Ovary (tissue), 9 donors: ENCODE results near the gene PCNX1. TPM values are rescaled to one million over a fixed set of nuclear protein-coding genes. Genes with fewer than 3 reads are reported as not detected.

Source experiments
- DNase-seq, 5 donors: peaks; one replicate each; pipeline ENCODE4 v3.0.0-alpha.2; 2019 to 2020
- H3K27ac ChIP-seq, 2 donors: fragments of 200-600 bp; one replicate each; pipeline versions ENCODE4 v1.5.1 to v1.8.0; 2019 to 2022
- H3K27me3 ChIP-seq: fragments of 200-600 bp; one replicate; pipeline ENCODE4 v1.8.0; 2022
- H3K36me3 ChIP-seq: fragments of 200-600 bp; sonication (generic); one replicate; pipeline ENCODE4 v1.5.1; 2019
- H3K4me1 ChIP-seq: one replicate; pipeline ENCODE4 v1.8.1; 2013; ENCODE audit warnings: mild to moderate bottlenecking, moderate library complexity; ENCODE audit not compliant: insufficient read depth
- H3K4me3 ChIP-seq: fragments of 200-600 bp; sonication (generic); one replicate; pipeline ENCODE4 v1.5.1; 2017
- H3K9me3 ChIP-seq, 2 donors: fragments of 200-600 bp in 1 of 2; sonication (generic) in 1 of 2; one replicate each; pipeline versions ENCODE4 v1.5.1 to v1.8.1; 2013 to 2019; ENCODE audit warnings: mild to moderate bottlenecking in 1 of 2, moderate library complexity in 1 of 2
- EP300 ChIP-seq: sonication (generic); formaldehyde crosslinking; IDR thresholded peaks from one replicate; pipeline ENCODE4 v1.6.1; 2017; ENCODE audit warnings: antibody characterized with exemption
- POLR2A ChIP-seq: fragments of 450-650 bp; IDR thresholded peaks from one replicate; pipeline ENCODE4 v1.6.1; 2017; ENCODE audit warnings: antibody characterized with exemption, mild to moderate bottlenecking, moderate library complexity
- WGBS, 3 donors: extraction: QIAGEN DNeasy Blood & Tissue Kit in 1 of 3; methylation state at CpG; one replicate each; pipeline versions ENCODE4 v1.1.5 to v1.1.7; 2013 to 2017; 5-methylcytosine and 5-hydroxymethylcytosine counted together
- intact Hi-C, 4 donors: fragments of 100-400 bp; cut with DNase I; formaldehyde crosslinking; loops; one replicate each; pipeline versions ENCODE4 v1.11.0 to v1.15.1; 2022 to 2023
- polyA plus RNA-seq, 2 donors: library from polyadenylated mRNA; stranded (reverse); fragments of 200-250 nt in 1 of 2; fragments of 350-450 nt in 1 of 2; fragmentation: Illumina TruSeq in 1 of 2; extraction: RNeasy Lipid Tissue Mini Kit (QIAGEN cat#74804) in 1 of 2; gene quantifications; one replicate each; pipeline ENCODE4 v1.2.3, GENCODE V29; 2013 to 2014
- total RNA-seq, 7 donors: library from RNA; depleted of rRNA in 2 of 7; stranded (reverse); fragments of >200 nt in 2 of 7; fragmentation: NEBNext Ultra II Directional in 3 of 7; extraction: Animal tissue kit (Norgen Biotek cat#: 25700) in 3 of 7; gene quantifications; one replicate each; pipeline versions ENCODE4 v1.1.0 to v1.2.4, GENCODE V29; 2016 to 2023
- TF ChIP-seq, protein P1 (sequence below), 3 donors: fragments of 450-650 bp in 2 of 3; fragments of 200-600 bp in 1 of 3; IDR thresholded peaks; one replicate each; pipeline versions ENCODE4 v1.5.1 to v1.8.0; 2016 to 2022; ENCODE audit warnings: antibody characterized with exemption in 3 of 3, mild to moderate bottlenecking in 1 of 3
- donor health status: DM: no; HTN: no; CAD: no; lungs with moderate emphysema.
- donor health status: DM: no; HTN: no; CAD: no.
- donor health status: Bipolar disorder and iron deficiency.
- donor health status: DM: yes; HTN: yes; CAD: no.
- donor health status: DM: no; HTN: no; CAD: no.
- donor health status: DM: yes; HTN: yes; CAD: no.

Gene PCNX1
- total and polyA plus RNA-seq, 9 donors = 13.3 to 101 (median 69.5) TPM

DNA sequence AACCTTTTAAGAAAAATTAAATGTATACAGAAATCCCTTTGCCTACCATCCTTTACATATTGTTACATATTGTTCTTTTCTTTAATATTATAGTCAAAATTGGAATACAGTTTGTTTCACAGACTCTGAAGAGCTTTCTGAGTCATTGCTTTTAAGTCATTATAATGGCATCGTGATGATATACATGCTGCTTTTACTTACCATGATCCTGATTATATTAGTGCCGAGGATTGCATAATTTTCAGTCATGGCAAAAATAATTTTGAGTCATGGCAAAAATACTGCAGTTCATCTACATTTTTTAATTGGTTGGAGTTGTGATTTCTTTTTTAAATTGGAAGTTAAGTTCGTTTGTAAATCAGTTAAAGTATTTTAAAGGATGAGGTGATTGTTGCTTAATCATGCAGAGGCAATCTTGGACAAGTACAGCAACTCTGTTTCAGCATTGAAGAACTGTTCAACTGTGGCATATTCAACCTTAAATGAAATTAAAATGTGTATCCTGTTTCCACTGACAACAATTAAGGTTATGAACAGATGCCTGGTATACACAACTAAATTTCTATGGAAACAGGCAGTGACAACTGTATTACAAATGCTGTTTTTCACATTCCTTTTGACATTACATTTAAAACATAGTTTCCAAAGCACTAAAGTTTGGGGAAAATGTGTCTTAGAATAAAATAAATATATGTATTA is 142.3 kb downstream of the PCNX1 start:
- Histone ChIP-seq H3K4me3 (no peak overlapping the region), H3K4me1 (no peaks in the 10 kb centered on the region), H3K27me3 (no peaks in the 10 kb centered on the region), H3K9me3 (no peaks in the 10 kb centered on the region), H3K36me3 (no peaks in the 10 kb centered on the region), H3K27ac (no peak overlapping the region)
- intact Hi-C loops = no loop called here
- no peak for DNase-seq
- no peak for TF ChIP-seq POLR2A
- TF ChIP-seq, protein P1, sequence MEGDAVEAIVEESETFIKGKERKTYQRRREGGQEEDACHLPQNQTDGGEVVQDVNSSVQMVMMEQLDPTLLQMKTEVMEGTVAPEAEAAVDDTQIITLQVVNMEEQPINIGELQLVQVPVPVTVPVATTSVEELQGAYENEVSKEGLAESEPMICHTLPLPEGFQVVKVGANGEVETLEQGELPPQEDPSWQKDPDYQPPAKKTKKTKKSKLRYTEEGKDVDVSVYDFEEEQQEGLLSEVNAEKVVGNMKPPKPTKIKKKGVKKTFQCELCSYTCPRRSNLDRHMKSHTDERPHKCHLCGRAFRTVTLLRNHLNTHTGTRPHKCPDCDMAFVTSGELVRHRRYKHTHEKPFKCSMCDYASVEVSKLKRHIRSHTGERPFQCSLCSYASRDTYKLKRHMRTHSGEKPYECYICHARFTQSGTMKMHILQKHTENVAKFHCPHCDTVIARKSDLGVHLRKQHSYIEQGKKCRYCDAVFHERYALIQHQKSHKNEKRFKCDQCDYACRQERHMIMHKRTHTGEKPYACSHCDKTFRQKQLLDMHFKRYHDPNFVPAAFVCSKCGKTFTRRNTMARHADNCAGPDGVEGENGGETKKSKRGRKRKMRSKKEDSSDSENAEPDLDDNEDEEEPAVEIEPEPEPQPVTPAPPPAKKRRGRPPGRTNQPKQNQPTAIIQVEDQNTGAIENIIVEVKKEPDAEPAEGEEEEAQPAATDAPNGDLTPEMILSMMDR (IDR thresholded peaks at IDR 0.05) = no peak
- TF ChIP-seq EP300 = no peak
- WGBS, 3 donors = 77 to 81% (median 78%) methylated on average over 3 of the region's 3 CpGs

DNA sequence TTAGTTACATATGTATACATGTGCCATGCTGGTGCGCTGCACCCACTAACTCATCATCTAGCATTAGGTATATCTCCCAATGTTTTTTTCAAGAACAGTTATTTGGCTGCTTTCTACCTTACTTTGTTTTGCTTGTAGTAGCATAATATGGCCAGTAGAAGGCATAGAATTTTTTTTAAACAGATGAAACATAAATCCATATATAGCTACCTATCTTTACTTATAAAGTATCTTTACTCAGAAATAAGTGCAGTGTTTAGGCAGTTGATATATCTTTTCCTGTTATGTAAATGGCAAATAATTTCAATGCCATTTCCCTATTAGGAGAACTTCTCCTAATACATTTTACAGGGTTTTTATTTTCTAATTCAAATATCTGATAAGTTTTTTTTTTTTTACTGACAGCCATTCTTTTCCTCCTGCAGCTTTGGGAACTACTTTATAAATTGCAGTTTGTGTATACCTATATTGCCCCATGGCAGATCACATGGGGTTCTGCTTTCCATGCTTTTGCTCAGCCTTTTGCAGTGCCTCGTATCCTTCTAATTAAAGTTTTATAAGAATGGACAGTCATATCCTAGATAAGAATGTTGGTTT is 143.1 kb downstream of the PCNX1 start:
- 99 to 100% (median 100%) methylated on average over 2 of the region's 2 CpGs for WGBS, 3 donors
- TF ChIP-seq, protein P1 (IDR thresholded peaks at IDR 0.05) = no peak
- no peak for TF ChIP-seq POLR2A
- TF ChIP-seq EP300 = no peak
- H3K36me3 ChIP-seq = no peaks in the 10 kb centered on the region
- no peak for DNase-seq
- H3K9me3 ChIP-seq = no peaks in the 10 kb centered on the region
- intact Hi-C loops = no loop called here
- H3K4me3 ChIP-seq = no peak overlapping the region
- no peak overlapping the region for H3K27ac ChIP-seq
- no peaks in the 10 kb centered on the region for H3K27me3 ChIP-seq
- H3K4me1 ChIP-seq = no peaks in the 10 kb centered on the region

DNA sequence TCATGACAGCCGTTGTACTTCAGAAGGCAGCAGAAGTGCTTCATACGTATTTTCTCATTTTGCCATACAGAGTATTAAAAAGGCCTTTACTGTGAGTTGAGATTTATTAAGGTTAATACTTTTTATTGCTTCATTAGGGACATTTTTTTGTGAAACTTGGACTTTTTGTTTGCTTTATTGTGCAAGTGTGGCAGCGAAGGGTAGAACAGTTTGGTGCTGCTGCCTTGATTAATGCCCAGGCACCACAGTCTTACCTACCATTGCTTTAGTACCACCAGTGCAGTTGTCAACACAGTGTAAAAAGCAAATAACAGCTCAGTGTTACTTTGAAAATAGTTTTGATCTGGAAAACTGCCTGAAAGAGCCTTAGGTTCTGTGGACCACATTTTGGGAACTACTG is 147.4 kb downstream of the PCNX1 start:
- no peak for DNase-seq
- Histone ChIP-seq H3K36me3 (no peaks in the 10 kb centered on the region), H3K27ac (no peak overlapping the region), H3K4me1 (no peaks in the 10 kb centered on the region), H3K4me3 (no peak overlapping the region), H3K27me3 (no peaks in the 10 kb centered on the region), H3K9me3 (no peaks in the 10 kb centered on the region)
- WGBS, 3 donors = 96 to 98% (median 97%) methylated on average over 3 of the region's 3 CpGs
- TF ChIP-seq EP300 = no peak
- TF ChIP-seq, protein P1 (IDR thresholded peaks at IDR 0.05) = no peak
- TF ChIP-seq POLR2A = no peak
- intact Hi-C loops = no loop called here

DNA sequence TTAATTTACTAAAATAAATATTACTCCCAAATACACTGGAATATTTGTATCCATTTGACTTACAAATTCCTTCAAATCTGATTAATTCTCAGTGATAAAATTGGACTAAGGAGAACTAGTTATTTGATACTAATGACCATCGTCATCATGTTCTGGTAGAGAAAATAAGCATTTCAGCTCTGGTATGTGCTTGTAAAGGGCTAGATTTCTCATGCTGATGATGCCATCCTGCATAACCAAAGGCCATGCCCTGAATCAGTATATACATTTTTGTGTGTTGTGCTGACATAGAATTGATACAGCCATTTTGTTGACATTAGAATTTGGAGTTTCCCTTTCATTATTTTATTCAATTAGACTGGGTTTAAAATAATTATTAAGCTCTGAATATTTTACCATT is 148.9 kb downstream of the PCNX1 start:
- no peaks in the 10 kb centered on the region for H3K9me3 ChIP-seq
- no peaks in the 10 kb centered on the region for H3K27me3 ChIP-seq
- TF ChIP-seq POLR2A (no peak), EP300 (no peak)
- TF ChIP-seq, protein P1 (IDR thresholded peaks at IDR 0.05) = no peak
- intact Hi-C loops = no loop called here
- no peaks in the 10 kb centered on the region for H3K36me3 ChIP-seq
- no peaks in the 10 kb centered on the region for H3K4me1 ChIP-seq
- 93 to 99% (median 98%) methylated on average over 1 of the region's 1 CpG for WGBS, 3 donors
- no peak for DNase-seq
- H3K27ac ChIP-seq = no peak overlapping the region
- H3K4me3 ChIP-seq = no peak overlapping the region
